WTC11 (cell line): Measurements from ENCODE around the gene CDX1. TPM values are rescaled to one million over a fixed set of nuclear protein-coding genes. Genes with fewer than 3 reads are reported as not detected.
A peak's percentile ranks its signal among the peaks of the same experiment; 100 is the strongest.

ENCODE experiments used
- ATAC-seq: fragments of 200-7000 bp; cut with Tn5 transposase; 2 replicates; pipeline ENCODE4 v1.10.0; 2021; ENCODE audit warnings: mild to moderate bottlenecking, moderate library complexity
- CTCF ChIA-PET: fragments of 300-600 bp; sonication (Branson Sonifier 250); formaldehyde crosslinking; loops from one replicate; lab custom pipeline; 2021; ENCODE audit warnings: antibody characterized with exemption; lab: Charles Lee
- POLR2A ChIA-PET: fragments of 350-600 bp; sonication (Branson Sonifier 250); formaldehyde crosslinking; loops from one replicate; lab custom pipeline; 2021; ENCODE audit warnings: antibody characterized with exemption; lab: Charles Lee
- DNase-seq: peaks from one replicate; pipeline ENCODE4 v3.0.0; 2021; ENCODE audit warnings: low spot score
- H3K27ac Mint-ChIP-seq: 2 replicates; pipeline ENCODE4 v1.8.0; 2021; ENCODE audit warnings: mixed read lengths
- H3K27me3 Mint-ChIP-seq: 2 replicates; pipeline ENCODE4 v1.8.0; 2021; ENCODE audit warnings: low read depth, mild to moderate bottlenecking, moderate library complexity, mixed read lengths
- H3K36me3 Mint-ChIP-seq: 2 replicates; pipeline ENCODE4 v1.8.0; 2021; ENCODE audit warnings: mixed read lengths
- H3K4me1 Mint-ChIP-seq: 2 replicates; pipeline ENCODE4 v1.8.0; 2022; ENCODE audit warnings: mixed read lengths
- H3K4me3 Mint-ChIP-seq: 2 replicates; pipeline ENCODE4 v1.8.0; 2021; ENCODE audit warnings: mild to moderate bottlenecking, moderate library complexity, mixed read lengths
- H3K9me3 Mint-ChIP-seq: 2 replicates; pipeline ENCODE4 v1.8.0; 2021; ENCODE audit warnings: mixed read lengths
- EMX1 ChIP-seq: fragments of 250-450 bp; sonication (Bioruptor Pico); IDR thresholded peaks from 2 replicates; pipeline ENCODE4 v1.8.0; 2021; ENCODE audit warnings: mild to moderate bottlenecking
- FOXP1 ChIP-seq: sonication (generic); formaldehyde crosslinking; IDR thresholded peaks from 2 replicates; pipeline ENCODE4 v1.8.0; 2022; ENCODE audit warnings: missing genetic modification reagents, mild to moderate bottlenecking, moderate library complexity, borderline replicate concordance
- IRF2 ChIP-seq: sonication (generic); formaldehyde crosslinking; IDR thresholded peaks from 2 replicates; pipeline ENCODE4 v1.8.0; 2022; ENCODE audit warnings: low read depth, missing genetic modification reagents, borderline replicate concordance
- JAZF1 ChIP-seq: fragments of 250-450 bp; sonication (Bioruptor Pico); IDR thresholded peaks from 2 replicates; pipeline ENCODE4 v1.9.0; 2021; ENCODE audit warnings: moderate library complexity, mild to moderate bottlenecking, inconsistent platforms
- JUN ChIP-seq: sonication (generic); formaldehyde crosslinking; IDR thresholded peaks from 2 replicates; pipeline ENCODE4 v1.8.0; 2023; ENCODE audit warnings: mild to moderate bottlenecking, missing genetic modification reagents
- NR2C2 ChIP-seq: sonication (generic); formaldehyde crosslinking; IDR thresholded peaks from 2 replicates; pipeline ENCODE4 v1.8.0; 2022; ENCODE audit warnings: mild to moderate bottlenecking, missing genetic modification reagents
- ZNF263 ChIP-seq: sonication (generic); formaldehyde crosslinking; IDR thresholded peaks from 2 replicates; pipeline ENCODE4 v1.8.1; 2022; ENCODE audit warnings: low read depth, mild to moderate bottlenecking, moderate library complexity, missing genetic modification reagents
- ZNF671 ChIP-seq: fragments of 250-450 bp; sonication (Bioruptor Pico); IDR thresholded peaks from 2 replicates; pipeline ENCODE4 v1.8.0; 2021; ENCODE audit warnings: mild to moderate bottlenecking
- total RNA-seq: library from RNA; stranded (reverse); gene quantifications from 3 replicates; pipeline ENCODE4 v1.2.3, GENCODE V29; 2021
- TF ChIP-seq, protein P1 (sequence below): sonication (generic); formaldehyde crosslinking; IDR thresholded peaks from 2 replicates; pipeline ENCODE4 v1.8.0; 2022; ENCODE audit warnings: mild to moderate bottlenecking, missing genetic modification reagents
- TF ChIP-seq, protein P2 (sequence below): sonication (generic); formaldehyde crosslinking; IDR thresholded peaks from 2 replicates; pipeline ENCODE4 v1.8.0; 2023; ENCODE audit warnings: missing genetic modification reagents
- TF ChIP-seq, protein P3 (sequence below): sonication (generic); formaldehyde crosslinking; IDR thresholded peaks from 2 replicates; pipeline ENCODE4 v1.8.1; 2022; ENCODE audit warnings: mild to moderate bottlenecking, missing genetic modification reagents, moderate library complexity, borderline replicate concordance
- TF ChIP-seq, protein P4 (sequence below): sonication (generic); formaldehyde crosslinking; IDR thresholded peaks from 2 replicates; pipeline ENCODE4 v1.8.1; 2022; ENCODE audit warnings: low read depth, mild to moderate bottlenecking, moderate library complexity, missing genetic modification reagents, borderline replicate concordance
- TF ChIP-seq, protein P5 (sequence below): sonication (generic); formaldehyde crosslinking; IDR thresholded peaks from 2 replicates; pipeline ENCODE4 v1.8.1; 2023; ENCODE audit warnings: mild to moderate bottlenecking, missing genetic modification reagents, borderline replicate concordance

The CDX1 gene
- total RNA-seq, 1 experiment from 2014 or later, result 0.13 TPM

DNA sequence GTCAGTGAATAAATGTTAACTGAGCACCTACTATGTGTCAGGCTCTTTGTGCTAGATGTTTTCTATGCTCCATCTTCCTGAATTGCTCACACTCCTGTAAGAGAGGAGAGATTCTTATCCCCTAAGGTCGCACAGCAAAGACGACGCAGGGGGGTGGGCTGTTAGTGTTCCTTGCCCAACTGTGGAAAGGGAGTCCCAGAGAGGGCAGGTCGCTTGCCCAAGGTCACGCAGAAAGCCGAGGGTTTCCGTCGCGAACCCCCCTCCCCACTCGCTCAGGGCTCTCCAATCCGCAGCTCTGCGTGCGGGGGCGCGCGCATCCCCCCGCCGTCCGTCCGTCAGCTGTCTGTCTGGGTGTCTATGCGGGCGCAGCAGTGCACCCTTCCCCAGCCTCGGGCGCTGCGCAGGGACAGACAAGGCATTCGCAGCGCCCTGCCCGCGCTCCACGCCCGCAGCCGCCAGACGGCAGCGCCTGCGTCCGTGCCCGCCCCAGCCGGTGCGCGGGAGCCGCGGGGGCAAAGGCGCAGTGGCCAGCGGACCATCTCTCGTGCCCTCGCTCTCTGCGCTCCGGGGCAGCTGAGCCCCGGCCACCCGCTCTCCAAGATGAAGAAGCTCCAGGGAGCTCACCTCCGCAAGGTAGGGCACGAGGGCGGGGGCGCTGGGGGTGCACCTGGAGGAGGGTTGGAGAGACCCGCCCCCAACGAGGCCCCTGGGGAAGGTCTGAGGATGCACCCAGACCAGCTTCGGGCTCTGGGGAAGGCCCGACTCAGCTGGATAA lies 23.3 kb downstream of the CDX1 start, which contains the start of gene SLC6A7 (continued):
- TF ChIP-seq FOXP1, result 0 out of 2 replicates have a peak, but pooled peaks have one; percentile 18
- TF ChIP-seq ZNF263 (CRISPR knock-in tag), result no peak
- TF ChIP-seq, protein P1, sequence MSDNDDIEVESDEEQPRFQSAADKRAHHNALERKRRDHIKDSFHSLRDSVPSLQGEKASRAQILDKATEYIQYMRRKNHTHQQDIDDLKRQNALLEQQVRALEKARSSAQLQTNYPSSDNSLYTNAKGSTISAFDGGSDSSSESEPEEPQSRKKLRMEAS (CRISPR knock-in tag), result 0 out of 2 replicates have a peak, but pooled peaks have one; percentile 21

DNA sequence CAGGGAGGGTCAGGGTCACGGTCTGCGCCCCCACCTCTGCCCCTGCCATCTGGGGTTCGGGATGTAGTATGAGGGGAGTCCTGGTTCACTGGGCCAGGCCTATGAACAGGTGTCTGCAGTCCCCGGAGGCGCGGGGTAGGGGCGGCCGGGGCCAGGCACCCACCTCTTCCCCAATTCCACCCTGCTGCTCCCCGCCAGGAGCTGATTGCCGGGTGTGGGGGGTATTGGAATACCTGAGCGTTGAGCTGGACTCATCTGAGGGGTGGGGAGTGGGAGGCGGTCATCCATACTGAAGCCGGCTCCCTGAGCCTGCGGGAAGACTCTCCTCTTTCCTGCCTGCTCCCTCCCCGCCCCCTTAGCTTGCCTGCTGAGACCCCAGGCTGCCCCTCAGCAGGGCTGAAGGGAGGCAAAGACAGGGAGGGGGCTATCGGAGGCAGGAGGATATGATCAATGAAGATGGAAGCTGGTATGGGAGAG lies 24.0 kb downstream of the CDX1 start:
- DNase-seq (no peak), ATAC-seq (peak; percentile 50)
- TF ChIP-seq NR2C2, result no peak
- no peak for TF ChIP-seq IRF2 (CRISPR knock-in tag)
- TF ChIP-seq, protein P2, sequence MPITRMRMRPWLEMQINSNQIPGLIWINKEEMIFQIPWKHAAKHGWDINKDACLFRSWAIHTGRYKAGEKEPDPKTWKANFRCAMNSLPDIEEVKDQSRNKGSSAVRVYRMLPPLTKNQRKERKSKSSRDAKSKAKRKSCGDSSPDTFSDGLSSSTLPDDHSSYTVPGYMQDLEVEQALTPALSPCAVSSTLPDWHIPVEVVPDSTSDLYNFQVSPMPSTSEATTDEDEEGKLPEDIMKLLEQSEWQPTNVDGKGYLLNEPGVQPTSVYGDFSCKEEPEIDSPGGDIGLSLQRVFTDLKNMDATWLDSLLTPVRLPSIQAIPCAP, result no peak
- TF ChIP-seq EMX1 (CRISPR knock-in tag), result no peak
- no peak for TF ChIP-seq JUN (CRISPR knock-in tag)
- TF ChIP-seq, all 79 proteins: peak for 0
- H3K4me3 Mint-ChIP-seq, result peak overlapping the region; percentile 51
- H3K27me3 Mint-ChIP-seq, result peaks cover 76% of the 10 kb centered on the region
- peaks cover 18% of the 10 kb centered on the region for H3K4me1 Mint-ChIP-seq
- no peak overlapping the region for H3K27ac Mint-ChIP-seq
- ChIA-PET CTCF (interaction anchor here (0.9 to 2.2 kb wide), 5 partner anchors 14 to 66 kb away, joined by 3 to 19 read pairs (median 6); partner anchors contain the start of gene CDX1), POLR2A (interaction anchor here (0.6 to 1.1 kb wide), 2 partner anchors 31 to 33 kb away, joined by 3 read pairs; no protein-coding TSS in a partner anchor)
- no peaks in the 10 kb centered on the region for H3K36me3 Mint-ChIP-seq
- H3K9me3 Mint-ChIP-seq, result no peaks in the 10 kb centered on the region

DNA sequence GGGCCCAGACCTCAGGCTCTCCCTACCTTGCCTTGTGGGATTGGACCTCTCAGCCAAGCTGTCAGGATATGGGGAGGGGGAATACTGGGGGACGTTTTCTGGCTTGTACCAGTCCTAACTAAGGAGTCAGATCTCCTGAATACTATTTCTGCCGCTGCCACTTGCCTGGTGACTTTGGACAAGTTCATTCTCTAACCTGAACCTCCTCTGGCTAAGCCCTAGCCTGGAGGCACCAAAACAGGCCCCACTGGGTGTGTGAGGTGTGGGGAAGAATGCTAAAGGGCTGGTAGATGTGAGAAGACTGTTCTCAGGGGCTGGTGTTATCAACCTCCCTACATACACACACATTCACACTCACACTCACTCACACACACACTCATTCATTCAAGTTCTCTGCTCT lies 24.4 kb downstream of the CDX1 start:
- TF ChIP-seq, protein P3, sequence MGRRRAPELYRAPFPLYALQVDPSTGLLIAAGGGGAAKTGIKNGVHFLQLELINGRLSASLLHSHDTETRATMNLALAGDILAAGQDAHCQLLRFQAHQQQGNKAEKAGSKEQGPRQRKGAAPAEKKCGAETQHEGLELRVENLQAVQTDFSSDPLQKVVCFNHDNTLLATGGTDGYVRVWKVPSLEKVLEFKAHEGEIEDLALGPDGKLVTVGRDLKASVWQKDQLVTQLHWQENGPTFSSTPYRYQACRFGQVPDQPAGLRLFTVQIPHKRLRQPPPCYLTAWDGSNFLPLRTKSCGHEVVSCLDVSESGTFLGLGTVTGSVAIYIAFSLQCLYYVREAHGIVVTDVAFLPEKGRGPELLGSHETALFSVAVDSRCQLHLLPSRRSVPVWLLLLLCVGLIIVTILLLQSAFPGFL, result no peak
- TF ChIP-seq, all 79 proteins: peak for 0
- Mint-ChIP-seq H3K9me3 (no peaks in the 10 kb centered on the region), H3K4me1 (peaks cover 13% of the 10 kb centered on the region), H3K36me3 (no peaks in the 10 kb centered on the region), H3K27me3 (peaks cover 72% of the 10 kb centered on the region), H3K27ac (no peak overlapping the region), H3K4me3 (peak overlapping the region; percentile 51)
- CTCF ChIA-PET, result interaction anchor here (0.9 to 2.6 kb wide), 5 partner anchors 15 to 66 kb away, joined by 3 to 19 read pairs (median 7); partner anchors contain the start of gene CDX1
- POLR2A ChIA-PET, result interaction anchor here (0.6 kb wide), 1 partner anchor 30 kb away, joined by 3 read pairs; no protein-coding TSS in a partner anchor
- ATAC-seq (peak; percentile 24), DNase-seq (no peak)

DNA sequence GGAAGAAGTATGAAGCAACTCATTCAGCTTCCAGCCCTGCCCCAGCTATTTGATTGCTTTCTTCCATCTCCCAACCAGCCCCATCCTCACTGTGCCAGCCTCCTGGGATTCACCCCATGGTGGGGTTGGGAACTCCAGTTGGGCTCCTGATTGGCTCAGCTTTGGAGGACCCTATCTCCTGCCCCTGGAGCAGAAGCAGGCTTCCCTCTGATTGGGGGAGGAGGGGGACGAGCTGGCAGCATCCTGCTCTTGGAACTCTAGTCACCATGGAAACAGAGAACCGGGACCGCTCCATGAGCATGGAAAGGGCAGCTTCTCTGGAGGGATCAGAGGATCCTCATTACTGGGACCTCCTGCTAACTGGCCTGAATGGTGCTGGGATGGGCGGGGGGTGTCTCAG lies 25.9 kb downstream of the CDX1 start:
- Mint-ChIP-seq H3K27ac (no peak overlapping the region), H3K36me3 (no peaks in the 10 kb centered on the region), H3K4me3 (no peak overlapping the region), H3K9me3 (no peaks in the 10 kb centered on the region), H3K4me1 (peaks cover 7% of the 10 kb centered on the region), H3K27me3 (peaks cover 57% of the 10 kb centered on the region)
- no peak for ATAC-seq
- ChIA-PET CTCF (interaction anchor here (0.8 to 2.6 kb wide), 3 partner anchors 17 to 23 kb away, joined by 3 to 8 read pairs (median 8); no protein-coding TSS in a partner anchor), POLR2A (interaction anchor here (0.7 kb wide), 1 partner anchor 23 kb away, joined by 3 read pairs; no protein-coding TSS in a partner anchor)
- TF ChIP-seq, protein P4, sequence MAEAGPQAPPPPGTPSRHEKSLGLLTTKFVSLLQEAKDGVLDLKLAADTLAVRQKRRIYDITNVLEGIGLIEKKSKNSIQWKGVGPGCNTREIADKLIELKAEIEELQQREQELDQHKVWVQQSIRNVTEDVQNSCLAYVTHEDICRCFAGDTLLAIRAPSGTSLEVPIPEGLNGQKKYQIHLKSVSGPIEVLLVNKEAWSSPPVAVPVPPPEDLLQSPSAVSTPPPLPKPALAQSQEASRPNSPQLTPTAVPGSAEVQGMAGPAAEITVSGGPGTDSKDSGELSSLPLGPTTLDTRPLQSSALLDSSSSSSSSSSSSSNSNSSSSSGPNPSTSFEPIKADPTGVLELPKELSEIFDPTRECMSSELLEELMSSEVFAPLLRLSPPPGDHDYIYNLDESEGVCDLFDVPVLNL (CRISPR knock-in tag), result no peak
- no peak for TF ChIP-seq JAZF1
- TF ChIP-seq, protein P5, sequence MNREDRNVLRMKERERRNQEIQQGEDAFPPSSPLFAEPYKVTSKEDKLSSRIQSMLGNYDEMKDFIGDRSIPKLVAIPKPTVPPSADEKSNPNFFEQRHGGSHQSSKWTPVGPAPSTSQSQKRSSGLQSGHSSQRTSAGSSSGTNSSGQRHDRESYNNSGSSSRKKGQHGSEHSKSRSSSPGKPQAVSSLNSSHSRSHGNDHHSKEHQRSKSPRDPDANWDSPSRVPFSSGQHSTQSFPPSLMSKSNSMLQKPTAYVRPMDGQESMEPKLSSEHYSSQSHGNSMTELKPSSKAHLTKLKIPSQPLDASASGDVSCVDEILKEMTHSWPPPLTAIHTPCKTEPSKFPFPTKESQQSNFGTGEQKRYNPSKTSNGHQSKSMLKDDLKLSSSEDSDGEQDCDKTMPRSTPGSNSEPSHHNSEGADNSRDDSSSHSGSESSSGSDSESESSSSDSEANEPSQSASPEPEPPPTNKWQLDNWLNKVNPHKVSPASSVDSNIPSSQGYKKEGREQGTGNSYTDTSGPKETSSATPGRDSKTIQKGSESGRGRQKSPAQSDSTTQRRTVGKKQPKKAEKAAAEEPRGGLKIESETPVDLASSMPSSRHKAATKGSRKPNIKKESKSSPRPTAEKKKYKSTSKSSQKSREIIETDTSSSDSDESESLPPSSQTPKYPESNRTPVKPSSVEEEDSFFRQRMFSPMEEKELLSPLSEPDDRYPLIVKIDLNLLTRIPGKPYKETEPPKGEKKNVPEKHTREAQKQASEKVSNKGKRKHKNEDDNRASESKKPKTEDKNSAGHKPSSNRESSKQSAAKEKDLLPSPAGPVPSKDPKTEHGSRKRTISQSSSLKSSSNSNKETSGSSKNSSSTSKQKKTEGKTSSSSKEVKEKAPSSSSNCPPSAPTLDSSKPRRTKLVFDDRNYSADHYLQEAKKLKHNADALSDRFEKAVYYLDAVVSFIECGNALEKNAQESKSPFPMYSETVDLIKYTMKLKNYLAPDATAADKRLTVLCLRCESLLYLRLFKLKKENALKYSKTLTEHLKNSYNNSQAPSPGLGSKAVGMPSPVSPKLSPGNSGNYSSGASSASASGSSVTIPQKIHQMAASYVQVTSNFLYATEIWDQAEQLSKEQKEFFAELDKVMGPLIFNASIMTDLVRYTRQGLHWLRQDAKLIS, result no peak
- TF ChIP-seq ZNF671 (CRISPR knock-in tag), result no peak
- DNase-seq, result no peak
